HepG2 (cell line): ENCODE data around the gene AKIRIN1. TPM values are rescaled to one million over a fixed set of nuclear protein-coding genes. Genes with fewer than 3 reads are reported as not detected.

Experiments
- polyA plus RNA-seq, 8 experiments: library from polyadenylated mRNA; depleted of rRNA in 3 of 8; stranded (reverse) in 7 of 8; unstranded in 1 of 8; fragments of >200 nt; fragmentation: Illumina TruSeq in 4 of 8; extraction: Trizol in 4 of 8; gene quantifications; 2 replicates each; pipeline versions ENCODE4 v1.2.1 to v1.2.3, GENCODE V29; 2011 to 2016; ENCODE audit warnings: low read depth in 4 of 8, missing spikeins in 1 of 8, mixed read lengths in 1 of 8; ENCODE audit not compliant: insufficient read depth in 1 of 8
- small RNA-seq, 3 experiments: library from RNA; depleted of rRNA; stranded (forward); fragments of <200 nt; gene quantifications; one replicate each; pipeline ENCODE3, GENCODE V24; 2012; ENCODE audit warnings: low read depth in 2 of 3, low replicate concordance in 1 of 3; ENCODE audit not compliant: insufficient read length in 3 of 3, insufficient read depth in 2 of 3
- total RNA-seq, 5 experiments: library from RNA; depleted of rRNA; stranded (reverse); fragments of >200 nt; fragmentation: Illumina TruSeq; extraction: Trizol; gene quantifications; 2 replicates each; pipeline ENCODE4 v1.2.3, GENCODE V29; 2016; ENCODE audit warnings: low read depth in 1 of 5

The AKIRIN1 gene
- total and polyA plus RNA-seq, 2 of the 13 experiments (the other 11 are each of a cell fraction or from before 2014, with no cell fraction given): 123 to 157 TPM

Small RNA genes lying within 50 kb of the gene (small RNA-seq; reads per million reads assigned to genes)
- gene RF00019: 0 reads per million in 3 experiments

Other genes starting within 250 kb of the AKIRIN1 start
- 7.6 and 15.4 TPM in 2 replicates for gene RRAGC, start 131.5 kb upstream of the AKIRIN1 start, total RNA-seq (2016; rRNA removed; fragmentation: Illumina TruSeq; extraction: Trizol)
- 6.4 and 8.0 TPM in 2 replicates for gene RRAGC, start 131.5 kb upstream of the AKIRIN1 start, polyA plus RNA-seq (2011; rRNA removed)
- 30.4 and 48.0 TPM in 2 replicates for gene MYCBP, start 117.9 kb upstream of the AKIRIN1 start, total RNA-seq (2016; rRNA removed; fragmentation: Illumina TruSeq; extraction: Trizol)
- 7.3 and 11.4 TPM in 2 replicates for gene MYCBP, start 117.9 kb upstream of the AKIRIN1 start, polyA plus RNA-seq (2011; rRNA removed)
- gene GJA9, start 109.7 kb upstream of the AKIRIN1 start, total RNA-seq (2016; rRNA removed; fragmentation: Illumina TruSeq; extraction: Trizol): 0.13 and 0.14 TPM in 2 replicates
- 0.08 TPM in 1 of 2 replicates, not detected in the other for gene GJA9, start 109.7 kb upstream of the AKIRIN1 start, polyA plus RNA-seq (2011; rRNA removed)
- 3.4 and 5.4 TPM in 2 replicates for gene RHBDL2, start 49.4 kb upstream of the AKIRIN1 start, total RNA-seq (2016; rRNA removed; fragmentation: Illumina TruSeq; extraction: Trizol)
- gene RHBDL2, start 49.4 kb upstream of the AKIRIN1 start, polyA plus RNA-seq (2011; rRNA removed): 1.6 and 3.3 TPM in 2 replicates
- 466 and 655 TPM in 2 replicates for gene NDUFS5, start 35.1 kb downstream of the AKIRIN1 start, total RNA-seq (2016; rRNA removed; fragmentation: Illumina TruSeq; extraction: Trizol)
- 219 and 263 TPM in 2 replicates for gene NDUFS5, start 35.1 kb downstream of the AKIRIN1 start, polyA plus RNA-seq (2011; rRNA removed)
- 56.7 and 65.4 TPM in 2 replicates for gene MACF1, start 213.4 kb downstream of the AKIRIN1 start, total RNA-seq (2016; rRNA removed; fragmentation: Illumina TruSeq; extraction: Trizol)
- gene MACF1, start 213.4 kb downstream of the AKIRIN1 start, polyA plus RNA-seq (2011; rRNA removed): 36.5 and 36.7 TPM in 2 replicates